GM12874 (cell line): ENCODE data around the gene RALGPS1.

ENCODE experiments used
- CTCF ChIP-seq: IDR thresholded peaks from 2 replicates; pipeline ENCODE4 v1.5.1; 2011; ENCODE audit warnings: low read depth, mild to moderate bottlenecking, control low read depth, low read length, moderate library complexity; ENCODE audit not compliant: insufficient read depth

Gene RALGPS1

DNA sequence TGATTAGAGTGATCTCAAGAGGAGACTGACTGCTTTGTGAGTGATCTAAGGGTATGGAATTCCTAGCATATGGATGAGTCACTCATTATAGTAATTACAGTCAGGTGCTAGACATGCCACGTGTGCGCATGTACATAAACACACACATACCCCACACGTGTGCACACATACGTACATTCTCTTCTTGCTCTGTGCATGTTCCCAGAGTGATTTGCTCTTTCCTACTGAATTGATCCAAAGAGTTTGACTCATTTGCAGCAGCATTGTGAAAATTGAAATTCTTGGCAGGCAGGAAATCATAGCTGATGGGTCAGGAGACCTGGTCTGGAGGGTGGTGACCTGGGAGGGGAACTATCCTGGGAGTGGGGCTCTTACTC is 144.1 kb downstream of the RALGPS1 start:
- no peak for TF ChIP-seq CTCF

DNA sequence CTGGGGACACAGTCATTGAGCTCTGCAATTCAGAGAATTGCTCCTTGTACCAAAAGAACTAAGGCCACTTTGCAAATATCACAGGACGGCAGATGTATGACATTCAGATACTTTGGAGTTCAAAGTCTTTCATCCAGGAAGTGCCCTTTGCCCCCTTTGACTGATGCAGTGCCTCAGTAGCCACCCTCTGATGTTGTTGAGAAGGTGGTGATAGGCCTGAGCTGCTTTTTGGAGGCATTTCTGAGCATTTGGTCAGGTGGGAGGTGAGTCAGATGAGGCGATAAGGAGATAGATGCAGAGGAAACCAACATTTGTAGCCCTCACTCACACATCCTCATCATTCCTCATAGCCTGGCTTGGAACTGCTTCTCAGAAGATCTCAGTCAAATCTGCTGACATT is 144.4 kb downstream of the RALGPS1 start:
- TF ChIP-seq CTCF: no peak

- TF ChIP-seq CTCF: no peak
These were observed 145.3 kb downstream of the RALGPS1 start for GRCh38 chr9:127059765-127060361.

DNA sequence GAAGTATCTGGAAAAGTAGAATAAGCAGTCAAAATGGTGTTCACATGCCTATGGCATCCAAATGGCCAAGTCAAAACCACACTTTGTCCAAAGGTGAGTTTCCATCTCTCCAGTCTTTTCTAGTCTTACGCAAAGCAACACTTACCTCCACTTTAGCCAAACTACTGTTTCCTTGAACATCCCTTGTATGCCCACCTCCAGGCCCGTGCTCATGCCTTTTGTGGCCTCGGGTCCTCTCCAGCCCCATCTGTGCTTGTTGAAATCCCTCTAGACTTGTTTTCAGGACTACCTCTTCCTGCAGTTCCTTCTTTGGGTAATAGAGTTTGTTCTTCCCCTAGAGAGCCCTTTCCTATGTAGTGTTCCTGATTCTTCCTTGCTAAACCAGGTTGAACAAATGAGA is 146.8 kb downstream of the RALGPS1 start:
- no peak for TF ChIP-seq CTCF

DNA sequence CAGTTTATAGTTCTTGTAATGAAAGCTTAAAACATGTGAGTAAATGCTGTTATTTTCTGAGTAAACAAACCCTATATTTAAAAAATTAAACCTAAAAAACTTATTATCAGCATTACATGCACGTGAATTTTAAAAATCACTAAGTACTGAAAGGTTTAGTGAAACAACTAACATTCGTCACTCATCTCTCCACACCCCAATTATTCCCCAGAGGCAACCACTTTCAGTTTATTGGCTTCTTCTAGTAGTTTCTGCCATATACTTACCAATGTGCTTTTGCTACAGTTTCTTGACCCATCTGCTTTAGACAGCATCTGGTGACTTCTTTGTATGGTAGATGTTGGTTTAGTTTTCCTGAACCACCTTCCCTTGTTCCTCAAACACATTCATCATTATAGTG is 149.8 kb downstream of the RALGPS1 start:
- TF ChIP-seq CTCF: no peak

- TF ChIP-seq CTCF: no peak
These were observed 151.0 kb downstream of the RALGPS1 start for GRCh38 chr9:127065592-127065991.

- TF ChIP-seq CTCF: no peak
These were observed 151.7 kb downstream of the RALGPS1 start for GRCh38 chr9:127066060-127066850.
